Liver (tissue), 9 donors: ENCODE measurements around the gene GORAB. TPM values are rescaled to one million over a fixed set of nuclear protein-coding genes. Genes with fewer than 3 reads are reported as not detected.

Experiments used
- DNase-seq: peaks from one replicate; pipeline ENCODE4 v3.0.0-alpha.2; 2017; ENCODE audit warnings: low spot score
- H3K27ac ChIP-seq, 2 donors: one replicate each; pipeline ENCODE4 v1.7.0; 2013; ENCODE audit warnings: inconsistent platforms in 2 of 2, low read length in 2 of 2, control low read depth in 1 of 2, low read depth in 1 of 2, mild to moderate bottlenecking in 1 of 2
- H3K27me3 ChIP-seq, 4 donors: one replicate each; pipeline versions ENCODE4 v1.6.1 to v1.7.0; 2013; ENCODE audit warnings: low read length in 3 of 4, inconsistent platforms in 1 of 4, mild to moderate bottlenecking in 1 of 4, moderate library complexity in 1 of 4; ENCODE audit not compliant: control insufficient read depth in 4 of 4, insufficient read depth in 4 of 4
- H3K36me3 ChIP-seq, 4 donors: one replicate each; pipeline versions ENCODE4 v1.6.1 to v1.7.0; 2013; ENCODE audit warnings: low read length in 3 of 4, mild to moderate bottlenecking in 3 of 4, low read depth in 1 of 4, moderate library complexity in 1 of 4; ENCODE audit not compliant: control insufficient read depth in 4 of 4, insufficient read depth in 3 of 4
- H3K4me1 ChIP-seq, 4 donors: one replicate each; pipeline versions ENCODE4 v1.6.1 to v1.7.0; 2013; ENCODE audit warnings: low read length in 3 of 4, mild to moderate bottlenecking in 3 of 4, moderate library complexity in 1 of 4; ENCODE audit not compliant: control insufficient read depth in 4 of 4, insufficient read depth in 4 of 4
- H3K4me3 ChIP-seq, 3 donors: one replicate each; pipeline versions ENCODE4 v1.6.1 to v1.7.0; 2013; ENCODE audit warnings: low read length in 3 of 3, control low read depth in 1 of 3, low read depth in 1 of 3, mild to moderate bottlenecking in 1 of 3
- H3K9ac ChIP-seq, 2 donors: one replicate each; pipeline ENCODE4 v1.7.0; 2013; ENCODE audit warnings: low read length in 2 of 2, mild to moderate bottlenecking in 2 of 2, moderate library complexity in 2 of 2, control low read depth in 1 of 2, low read depth in 1 of 2
- H3K9me3 ChIP-seq, 4 donors: one replicate each; pipeline versions ENCODE4 v1.6.1 to v1.7.0; 2013; ENCODE audit warnings: low read length in 3 of 4; ENCODE audit not compliant: control insufficient read depth in 4 of 4
- ATF3 ChIP-seq: IDR thresholded peaks from 2 replicates; pipeline ENCODE4 v1.6.1; 2016; ENCODE audit warnings: antibody characterized with exemption
- EGR1 ChIP-seq, 2 donors: IDR thresholded peaks; 2 replicates each; pipeline ENCODE4 v1.6.1; 2016 to 2018; ENCODE audit warnings: antibody characterized with exemption in 2 of 2, low read depth in 2 of 2
- FOXA1 ChIP-seq: IDR thresholded peaks from 2 replicates; pipeline ENCODE4 v1.6.1; 2016; ENCODE audit warnings: antibody characterized with exemption
- FOXA2 ChIP-seq: IDR thresholded peaks from 2 replicates; pipeline ENCODE4 v1.6.1; 2016; ENCODE audit warnings: antibody characterized with exemption
- GABPA ChIP-seq, 2 donors: IDR thresholded peaks in 1 of 2; conservative IDR thresholded peaks in 1 of 2; 2 replicates each; pipeline ENCODE4 v1.6.1; 2016; ENCODE audit warnings: antibody characterized with exemption in 2 of 2, mild to moderate bottlenecking in 1 of 2, moderate library complexity in 1 of 2
- HNF4A ChIP-seq, 2 donors: conservative IDR thresholded peaks; 2 replicates each; pipeline ENCODE4 v1.6.1; 2016; ENCODE audit warnings: antibody characterized with exemption in 2 of 2, mild to moderate bottlenecking in 2 of 2
- HNF4G ChIP-seq: IDR thresholded peaks from 2 replicates; pipeline ENCODE4 v1.6.1; 2016; ENCODE audit warnings: antibody characterized with exemption
- JUND ChIP-seq, 2 donors: IDR thresholded peaks; 2 replicates each; pipeline ENCODE4 v1.6.1; 2016; ENCODE audit warnings: antibody characterized with exemption in 2 of 2
- NR2F2 ChIP-seq: IDR thresholded peaks from 2 replicates; pipeline ENCODE4 v1.6.1; 2016; ENCODE audit warnings: antibody characterized with exemption
- RAD21 ChIP-seq, 2 donors: IDR thresholded peaks; 2 replicates each; pipeline ENCODE4 v1.6.1; 2016; ENCODE audit warnings: antibody characterized with exemption in 2 of 2, mild to moderate bottlenecking in 2 of 2
- RXRA ChIP-seq, 2 donors: IDR thresholded peaks; 2 replicates each; pipeline ENCODE4 v1.6.1; 2017 to 2018; ENCODE audit warnings: antibody characterized with exemption in 2 of 2, mild to moderate bottlenecking in 1 of 2
- SP1 ChIP-seq: IDR thresholded peaks from 2 replicates; pipeline ENCODE4 v1.6.1; 2018; ENCODE audit warnings: antibody characterized with exemption, mild to moderate bottlenecking
- TAF1 ChIP-seq: conservative IDR thresholded peaks from 2 replicates; pipeline ENCODE4 v1.6.1; 2016; ENCODE audit warnings: antibody characterized with exemption, mild to moderate bottlenecking
- YY1 ChIP-seq: IDR thresholded peaks from 2 replicates; pipeline ENCODE4 v1.6.1; 2016; ENCODE audit warnings: antibody characterized with exemption, mild to moderate bottlenecking
- WGBS: extraction: QIAGEN DNeasy Blood & Tissue Kit; methylation state at CpG from one replicate; pipeline ENCODE4 v1.1.7; 2013; 5-methylcytosine and 5-hydroxymethylcytosine counted together
- polyA plus RNA-seq, 2 donors: library from polyadenylated mRNA; stranded (reverse) in 1 of 2; unstranded in 1 of 2; fragments of 200-250 nt in 1 of 2; fragments of >200 nt in 1 of 2; fragmentation: Nextera tagmentation in 1 of 2; extraction: Ambion mirVana in 1 of 2; gene quantifications; one replicate each; pipeline versions ENCODE4 v1.2.1 to v1.2.3, GENCODE V29; 2013 to 2015
- total RNA-seq, 2 donors: library from RNA; depleted of rRNA; stranded (reverse); fragments of >200 nt; gene quantifications; one replicate each; pipeline ENCODE4 v1.2.3, GENCODE V29; 2014
- TF ChIP-seq, protein P1 (sequence below): IDR thresholded peaks from 2 replicates; pipeline ENCODE4 v1.6.1; 2016; ENCODE audit warnings: antibody characterized with exemption
- TF ChIP-seq, protein P2 (sequence below): IDR thresholded peaks from 2 replicates; pipeline ENCODE4 v1.6.1; 2016; ENCODE audit warnings: antibody characterized with exemption
- TF ChIP-seq, protein P3 (sequence below): fragments of 150-350 bp; IDR thresholded peaks from 2 replicates; pipeline ENCODE4 v1.5.1; 2017; ENCODE audit warnings: improper control_type of control experiment, low read depth, low read length; ENCODE audit not compliant: missing input control
- TF ChIP-seq, protein P4 (sequence below): IDR thresholded peaks from 2 replicates; pipeline ENCODE4 v1.6.1; 2016; ENCODE audit warnings: antibody characterized with exemption, mild to moderate bottlenecking
- donor health status: healthy.
- donor health status: healthy.
- donor health status: healthy.
- donor health status: healthy.
- donor health status: healthy.

Gene GORAB
- total and polyA plus RNA-seq, 4 donors: 4.0 to 11.1 (median 8.7) TPM

DNA sequence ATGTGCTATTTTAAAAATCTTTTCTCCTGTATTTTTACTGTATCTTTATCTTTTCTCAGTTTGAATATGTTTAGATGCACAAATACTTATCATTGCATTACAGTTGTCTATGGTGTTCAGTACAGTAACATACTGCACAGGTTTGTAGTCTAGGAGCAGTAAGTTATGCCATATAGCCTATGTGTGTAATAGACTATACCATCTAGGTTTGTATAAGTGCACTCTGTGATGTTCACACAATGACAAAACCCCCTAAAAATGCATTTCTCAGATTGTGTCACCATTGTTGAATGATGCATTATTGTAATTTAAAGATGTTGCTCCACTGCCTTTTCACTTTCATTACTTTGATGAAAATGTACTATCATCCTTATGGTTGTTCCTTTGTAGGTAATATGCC is 67.1 kb downstream of the GORAB start (continued):
- TF ChIP-seq, protein P1, sequence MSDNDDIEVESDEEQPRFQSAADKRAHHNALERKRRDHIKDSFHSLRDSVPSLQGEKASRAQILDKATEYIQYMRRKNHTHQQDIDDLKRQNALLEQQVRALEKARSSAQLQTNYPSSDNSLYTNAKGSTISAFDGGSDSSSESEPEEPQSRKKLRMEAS: no peak

DNA sequence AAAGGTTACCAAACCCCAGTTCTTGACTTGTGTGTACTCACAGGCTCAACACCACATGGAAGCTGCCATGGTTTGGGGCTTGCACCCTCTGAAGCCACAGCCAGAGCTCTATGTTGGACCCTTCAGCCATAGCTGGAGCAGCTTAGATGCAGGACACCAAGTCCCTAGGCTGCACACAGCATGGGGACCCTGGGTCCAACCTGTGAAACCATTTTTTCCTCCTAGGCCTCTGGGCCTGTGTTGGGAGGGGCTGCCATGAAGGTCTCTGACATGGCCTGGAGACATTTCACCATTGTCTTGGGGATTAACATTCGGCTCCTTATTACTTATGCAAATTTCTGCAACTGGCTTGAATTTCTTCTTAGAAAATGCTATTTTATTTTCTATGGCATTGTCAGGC is 69.9 kb downstream of the GORAB start:
- Histone ChIP-seq H3K27ac (no peak overlapping the region), H3K27me3 (peaks cover 0 to 2% (median 0%) of the 10 kb centered on the region in 4 donors), H3K9me3 (peaks cover 2 to 7% (median 4%) of the 10 kb centered on the region in 4 donors), H3K36me3 (no peaks in the 10 kb centered on the region), H3K9ac (no peak overlapping the region), H3K4me1 (no peaks in the 10 kb centered on the region), H3K4me3 (no peak overlapping the region)
- 57% methylated on average over 1 of the region's 1 CpG for WGBS
- TF ChIP-seq, protein P1: no peak
- no peak for TF ChIP-seq TAF1
- no peak for TF ChIP-seq RAD21 (IDR thresholded peaks at IDR 0.05)
- TF ChIP-seq EGR1 (IDR thresholded peaks at IDR 0.05; ENCODE audit: low read depth in 2 of 2): no peak
- no peak for TF ChIP-seq FOXA2
- TF ChIP-seq, protein P2, sequence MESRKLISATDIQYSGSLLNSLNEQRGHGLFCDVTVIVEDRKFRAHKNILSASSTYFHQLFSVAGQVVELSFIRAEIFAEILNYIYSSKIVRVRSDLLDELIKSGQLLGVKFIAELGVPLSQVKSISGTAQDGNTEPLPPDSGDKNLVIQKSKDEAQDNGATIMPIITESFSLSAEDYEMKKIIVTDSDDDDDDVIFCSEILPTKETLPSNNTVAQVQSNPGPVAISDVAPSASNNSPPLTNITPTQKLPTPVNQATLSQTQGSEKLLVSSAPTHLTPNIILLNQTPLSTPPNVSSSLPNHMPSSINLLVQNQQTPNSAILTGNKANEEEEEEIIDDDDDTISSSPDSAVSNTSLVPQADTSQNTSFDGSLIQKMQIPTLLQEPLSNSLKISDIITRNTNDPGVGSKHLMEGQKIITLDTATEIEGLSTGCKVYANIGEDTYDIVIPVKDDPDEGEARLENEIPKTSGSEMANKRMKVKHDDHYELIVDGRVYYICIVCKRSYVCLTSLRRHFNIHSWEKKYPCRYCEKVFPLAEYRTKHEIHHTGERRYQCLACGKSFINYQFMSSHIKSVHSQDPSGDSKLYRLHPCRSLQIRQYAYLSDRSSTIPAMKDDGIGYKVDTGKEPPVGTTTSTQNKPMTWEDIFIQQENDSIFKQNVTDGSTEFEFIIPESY: no peak
- no peak for TF ChIP-seq JUND (IDR thresholded peaks at IDR 0.05)
- TF ChIP-seq FOXA1: no peak
- no peak for TF ChIP-seq GABPA (IDR thresholded peaks at IDR 0.05 in 1 of 2, conservative IDR thresholded peaks at IDR 0.05 in 1 of 2)
- no peak for TF ChIP-seq SP1
- TF ChIP-seq HNF4A (conservative IDR thresholded peaks at IDR 0.05): no peak
- TF ChIP-seq, protein P3, sequence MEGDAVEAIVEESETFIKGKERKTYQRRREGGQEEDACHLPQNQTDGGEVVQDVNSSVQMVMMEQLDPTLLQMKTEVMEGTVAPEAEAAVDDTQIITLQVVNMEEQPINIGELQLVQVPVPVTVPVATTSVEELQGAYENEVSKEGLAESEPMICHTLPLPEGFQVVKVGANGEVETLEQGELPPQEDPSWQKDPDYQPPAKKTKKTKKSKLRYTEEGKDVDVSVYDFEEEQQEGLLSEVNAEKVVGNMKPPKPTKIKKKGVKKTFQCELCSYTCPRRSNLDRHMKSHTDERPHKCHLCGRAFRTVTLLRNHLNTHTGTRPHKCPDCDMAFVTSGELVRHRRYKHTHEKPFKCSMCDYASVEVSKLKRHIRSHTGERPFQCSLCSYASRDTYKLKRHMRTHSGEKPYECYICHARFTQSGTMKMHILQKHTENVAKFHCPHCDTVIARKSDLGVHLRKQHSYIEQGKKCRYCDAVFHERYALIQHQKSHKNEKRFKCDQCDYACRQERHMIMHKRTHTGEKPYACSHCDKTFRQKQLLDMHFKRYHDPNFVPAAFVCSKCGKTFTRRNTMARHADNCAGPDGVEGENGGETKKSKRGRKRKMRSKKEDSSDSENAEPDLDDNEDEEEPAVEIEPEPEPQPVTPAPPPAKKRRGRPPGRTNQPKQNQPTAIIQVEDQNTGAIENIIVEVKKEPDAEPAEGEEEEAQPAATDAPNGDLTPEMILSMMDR: no peak
- no peak for TF ChIP-seq RXRA (IDR thresholded peaks at IDR 0.05)
- TF ChIP-seq, protein P4, sequence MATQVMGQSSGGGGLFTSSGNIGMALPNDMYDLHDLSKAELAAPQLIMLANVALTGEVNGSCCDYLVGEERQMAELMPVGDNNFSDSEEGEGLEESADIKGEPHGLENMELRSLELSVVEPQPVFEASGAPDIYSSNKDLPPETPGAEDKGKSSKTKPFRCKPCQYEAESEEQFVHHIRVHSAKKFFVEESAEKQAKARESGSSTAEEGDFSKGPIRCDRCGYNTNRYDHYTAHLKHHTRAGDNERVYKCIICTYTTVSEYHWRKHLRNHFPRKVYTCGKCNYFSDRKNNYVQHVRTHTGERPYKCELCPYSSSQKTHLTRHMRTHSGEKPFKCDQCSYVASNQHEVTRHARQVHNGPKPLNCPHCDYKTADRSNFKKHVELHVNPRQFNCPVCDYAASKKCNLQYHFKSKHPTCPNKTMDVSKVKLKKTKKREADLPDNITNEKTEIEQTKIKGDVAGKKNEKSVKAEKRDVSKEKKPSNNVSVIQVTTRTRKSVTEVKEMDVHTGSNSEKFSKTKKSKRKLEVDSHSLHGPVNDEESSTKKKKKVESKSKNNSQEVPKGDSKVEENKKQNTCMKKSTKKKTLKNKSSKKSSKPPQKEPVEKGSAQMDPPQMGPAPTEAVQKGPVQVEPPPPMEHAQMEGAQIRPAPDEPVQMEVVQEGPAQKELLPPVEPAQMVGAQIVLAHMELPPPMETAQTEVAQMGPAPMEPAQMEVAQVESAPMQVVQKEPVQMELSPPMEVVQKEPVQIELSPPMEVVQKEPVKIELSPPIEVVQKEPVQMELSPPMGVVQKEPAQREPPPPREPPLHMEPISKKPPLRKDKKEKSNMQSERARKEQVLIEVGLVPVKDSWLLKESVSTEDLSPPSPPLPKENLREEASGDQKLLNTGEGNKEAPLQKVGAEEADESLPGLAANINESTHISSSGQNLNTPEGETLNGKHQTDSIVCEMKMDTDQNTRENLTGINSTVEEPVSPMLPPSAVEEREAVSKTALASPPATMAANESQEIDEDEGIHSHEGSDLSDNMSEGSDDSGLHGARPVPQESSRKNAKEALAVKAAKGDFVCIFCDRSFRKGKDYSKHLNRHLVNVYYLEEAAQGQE: no peak
- TF ChIP-seq NR2F2: no peak
- no peak for TF ChIP-seq YY1
- no peak for TF ChIP-seq HNF4G
- TF ChIP-seq ATF3: no peak
- no peak for DNase-seq

Other genes with a start within 250 kb of the GORAB start
- gene PRRX1, start 132.0 kb downstream of the GORAB start, total RNA-seq: under 1 TPM; under 0.01 to 0.25 TPM
- under 1 TPM in 1 of 2 donors, not detected in 1; 0.37 TPM for gene PRRX1, start 132.0 kb downstream of the GORAB start, polyA plus RNA-seq